Mesendoderm (in vitro differentiated cells): ENCODE results near the gene LCT. TPM values are rescaled to one million over a fixed set of nuclear protein-coding genes. Genes with fewer than 3 reads are reported as not detected.

ENCODE experiments used
- DNase-seq: peaks from one replicate; pipeline ENCODE4 v3.0.0; 2013
- H2AK5ac ChIP-seq: 2 replicates; pipeline ENCODE4 v1.6.1; 2013; ENCODE audit warnings: low read length, inconsistent platforms
- H2BK120ac ChIP-seq: 2 replicates; pipeline ENCODE4 v1.6.1; 2013; ENCODE audit warnings: low read depth, mild to moderate bottlenecking, low read length, moderate library complexity, mixed read lengths
- H2BK15ac ChIP-seq: replicated peaks from 2 replicates; pipeline ENCODE4 v1.6.1; 2013; ENCODE audit warnings: low read depth, mild to moderate bottlenecking, moderate library complexity
- H2BK5ac ChIP-seq: 2 replicates; pipeline ENCODE4 v1.6.1; 2013; ENCODE audit warnings: low read length, inconsistent platforms
- H3K18ac ChIP-seq: 2 replicates; pipeline ENCODE4 v1.6.1; 2013; ENCODE audit warnings: mild to moderate bottlenecking, low read length, mixed read lengths
- H3K23ac ChIP-seq: one replicate; pipeline ENCODE4 v1.6.1; 2013; ENCODE audit warnings: low read length
- H3K27ac ChIP-seq: 2 replicates; pipeline ENCODE4 v1.5.1; 2013; ENCODE audit warnings: low read depth, mild to moderate bottlenecking, inconsistent platforms, low read length, moderate library complexity
- H3K27me3 ChIP-seq: 2 replicates; pipeline ENCODE4 v1.6.1; 2013; ENCODE audit warnings: low read length, control low read depth, mild to moderate bottlenecking, inconsistent platforms; ENCODE audit not compliant: insufficient read depth, poor library complexity
- H3K36me3 ChIP-seq: 2 replicates; pipeline ENCODE4 v1.6.1; 2013; ENCODE audit warnings: low read length, inconsistent platforms; ENCODE audit not compliant: control insufficient read depth, insufficient read depth
- H3K4ac ChIP-seq: one replicate; pipeline ENCODE4 v1.6.1; 2013; ENCODE audit warnings: low read depth, mild to moderate bottlenecking, low read length, moderate library complexity
- H3K4me1 ChIP-seq: 2 replicates; pipeline ENCODE4 v1.6.1; 2013; ENCODE audit warnings: low read depth, low read length, inconsistent platforms; ENCODE audit not compliant: control insufficient read depth
- H3K4me2 ChIP-seq: 2 replicates; pipeline ENCODE4 v1.6.1; 2013; ENCODE audit warnings: low read length
- H3K4me3 ChIP-seq: 2 replicates; pipeline ENCODE4 v1.5.1; 2013; ENCODE audit warnings: mild to moderate bottlenecking, low read length
- H3K56ac ChIP-seq: one replicate; pipeline ENCODE4 v1.6.1; 2013; ENCODE audit warnings: low read length
- H3K79me1 ChIP-seq: 2 replicates; pipeline ENCODE4 v1.6.1; 2013; ENCODE audit warnings: low read length, inconsistent platforms
- H3K79me2 ChIP-seq: 2 replicates; pipeline ENCODE4 v1.6.1; 2013; ENCODE audit warnings: mild to moderate bottlenecking, low read length; ENCODE audit not compliant: control insufficient read depth, insufficient read depth
- H3K9ac ChIP-seq: 2 replicates; pipeline ENCODE4 v1.6.1; 2013; ENCODE audit warnings: low read length, inconsistent platforms
- H4K5ac ChIP-seq: one replicate; pipeline ENCODE4 v1.6.1; 2013; ENCODE audit warnings: low read length
- H4K8ac ChIP-seq: one replicate; pipeline ENCODE4 v1.6.1; 2013; ENCODE audit warnings: low read depth, mild to moderate bottlenecking, control low read depth, low read length, moderate library complexity
- WGBS: extraction: QIAGEN DNeasy Blood & Tissue Kit; methylation state at CpG from one replicate; pipeline ENCODE4 v1.1.7; 2013; ENCODE audit warnings: low lambda C conversion rate, missing lambda C conversion rate; ENCODE audit not compliant: insufficient coverage; ENCODE audit errors: extremely low coverage; 5-methylcytosine and 5-hydroxymethylcytosine counted together
- small RNA-seq: library from polyadenylated mRNA; stranded (forward); fragments of <200 nt; extraction: miRNeasy Mini kit (QIAGEN cat#:217004); gene quantifications from one replicate; pipeline ENCODE3, GENCODE V24; 2013; ENCODE audit not compliant: insufficient read depth

The LCT gene

GRCh38 chr2:135740206-135740605 is 96.8 kb downstream of the LCT start:
- H4K5ac ChIP-seq, result no peak overlapping the region
- no peak overlapping the region for H2BK15ac ChIP-seq
- peaks cover 22% of the 10 kb centered on the region for H3K79me2 ChIP-seq
- H4K8ac ChIP-seq, result no peak overlapping the region
- H3K27ac ChIP-seq, result no peak overlapping the region
- H3K4me3 ChIP-seq, result no peak overlapping the region
- no peak overlapping the region for H3K9ac ChIP-seq
- no peaks in the 10 kb centered on the region for H3K36me3 ChIP-seq
- WGBS, result no CpG with 5 or more reads among the region's 3 CpGs
- H3K4me1 ChIP-seq, result no peaks in the 10 kb centered on the region
- no peak overlapping the region for H2BK5ac ChIP-seq
- no peak overlapping the region for H3K4ac ChIP-seq
- H2AK5ac ChIP-seq, result no peak overlapping the region
- H3K4me2 ChIP-seq, result no peak overlapping the region
- no peak overlapping the region for H3K56ac ChIP-seq
- H2BK120ac ChIP-seq, result no peak overlapping the region
- H3K27me3 ChIP-seq, result no peaks in the 10 kb centered on the region
- DNase-seq, result no peak
- H3K23ac ChIP-seq, result no peak overlapping the region
- H3K79me1 ChIP-seq, result peaks cover 6% of the 10 kb centered on the region
- no peak overlapping the region for H3K18ac ChIP-seq

Small RNAs within 50 kb of the gene (small RNA-seq; reads per million reads assigned to genes)
- gene RF00019, result not detected
